ENCODE measurements around the gene MCCC2.
"Not testable (repeated sequence)": the region's sequence is repeated elsewhere in the genome, so short reads cannot be mapped to it uniquely, and the experiment has no call there.

Gene MCCC2

DNA sequence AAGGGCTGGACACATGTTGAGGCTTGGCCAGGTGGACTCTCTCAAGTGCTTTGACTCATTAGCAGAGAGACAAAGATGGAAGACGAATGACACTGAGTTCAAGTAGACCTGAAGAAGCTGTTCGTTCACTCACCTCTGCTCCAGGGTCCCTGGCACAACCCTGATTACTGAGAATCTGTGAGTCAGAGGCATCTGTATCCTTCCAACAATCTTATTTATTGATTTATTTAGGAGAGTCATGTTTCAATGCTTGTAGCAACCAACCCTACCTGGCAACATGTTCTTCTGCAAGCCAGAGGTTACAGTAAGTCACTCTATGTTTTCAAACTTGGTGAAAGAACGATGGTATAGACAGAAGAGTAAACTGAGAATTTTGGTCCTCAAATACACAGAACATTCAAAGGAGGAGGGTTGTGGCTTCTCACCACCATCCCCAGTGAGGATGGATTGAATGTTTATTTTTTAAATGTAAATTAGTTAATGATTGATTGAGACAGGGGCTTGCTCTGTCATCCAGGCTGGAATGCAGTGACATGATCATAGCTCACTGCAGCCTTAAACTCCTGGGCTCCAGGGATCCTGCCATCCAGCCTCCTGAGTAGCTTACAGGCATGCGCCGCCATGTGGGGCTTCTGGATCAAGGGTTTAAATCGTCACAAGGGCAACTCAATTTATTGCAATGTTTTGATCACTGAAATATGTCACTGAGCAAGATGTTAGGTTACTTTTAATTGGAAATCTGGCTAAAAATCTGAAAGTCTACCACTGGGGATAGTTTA is 76.2 kb downstream of the MCCC2 start:
- no peak for FAIRE-seq

- FAIRE-seq: not testable (repeated sequence)
Measured at GRCh38 chr5:71664615-71665014, 77.5 kb downstream of the MCCC2 start.

GRCh38 chr5:71666321-71666720 is 79.2 kb downstream of the MCCC2 start:
- FAIRE-seq: no peak

GRCh38 chr5:71677977-71678376 is 90.8 kb downstream of the MCCC2 start:
- no peak for FAIRE-seq

GRCh38 chr5:71679714-71680113 is 92.6 kb downstream of the MCCC2 start:
- FAIRE-seq: no peak

GRCh38 chr5:71680510-71680909 is 93.4 kb downstream of the MCCC2 start:
- FAIRE-seq: no peak

- no peak for FAIRE-seq
Measured at GRCh38 chr5:71681296-71681695, 94.2 kb downstream of the MCCC2 start.

DNA sequence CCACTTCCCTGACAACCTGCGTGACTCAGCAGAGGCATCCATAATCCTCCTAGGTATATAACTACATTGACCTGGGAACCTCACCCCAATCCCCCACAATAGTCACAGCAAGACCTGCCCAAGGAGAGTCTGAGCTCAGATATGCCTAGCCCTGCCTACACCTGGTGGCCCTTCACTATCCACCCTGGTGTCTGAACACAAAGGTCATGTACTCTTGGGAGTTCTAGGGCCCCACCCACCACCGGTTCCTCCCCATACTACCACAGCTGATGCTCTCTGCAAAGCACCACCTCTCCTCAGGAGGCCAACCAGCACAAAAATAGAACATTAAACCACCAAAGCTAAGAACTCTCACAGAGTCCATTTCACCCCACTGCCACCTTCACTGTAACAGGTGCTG is 97.2 kb downstream of the MCCC2 start:
- no peak for FAIRE-seq

GRCh38 chr5:71693828-71694427 is 106.8 kb downstream of the MCCC2 start:
- no peak for FAIRE-seq

- FAIRE-seq: no peak
Measured at GRCh38 chr5:71695071-71695470, 107.9 kb downstream of the MCCC2 start.

- no peak for FAIRE-seq
Measured at GRCh38 chr5:71695595-71695994, 108.5 kb downstream of the MCCC2 start.

- no peak for FAIRE-seq
Measured at GRCh38 chr5:71697967-71698366, 110.8 kb downstream of the MCCC2 start.

DNA sequence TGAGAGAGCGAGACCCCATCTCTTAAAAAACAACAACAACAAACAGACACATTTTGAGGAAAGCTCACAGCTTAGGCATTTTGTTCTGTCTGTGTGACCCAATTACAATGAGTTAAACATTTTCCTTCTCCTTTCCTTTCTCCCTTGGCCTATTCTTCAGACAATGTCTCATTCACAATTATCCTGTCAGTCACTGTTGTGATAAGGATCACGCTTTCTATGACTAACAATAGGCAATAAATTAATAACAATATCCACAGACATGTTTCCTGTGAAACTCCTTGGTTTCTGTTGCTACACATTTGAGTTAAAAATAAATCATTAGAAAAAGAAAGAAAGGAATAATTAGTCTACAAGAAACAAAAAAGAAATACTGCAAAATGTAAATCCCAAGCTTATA is 112.1 kb downstream of the MCCC2 start:
- FAIRE-seq: no peak

GRCh38 chr5:71699751-71700150 is 112.6 kb downstream of the MCCC2 start:
- no peak for FAIRE-seq

- FAIRE-seq: no peak
Measured at GRCh38 chr5:71700803-71701202, 113.7 kb downstream of the MCCC2 start.

- FAIRE-seq: no peak
Measured at GRCh38 chr5:71701407-71701806, 114.3 kb downstream of the MCCC2 start.

DNA sequence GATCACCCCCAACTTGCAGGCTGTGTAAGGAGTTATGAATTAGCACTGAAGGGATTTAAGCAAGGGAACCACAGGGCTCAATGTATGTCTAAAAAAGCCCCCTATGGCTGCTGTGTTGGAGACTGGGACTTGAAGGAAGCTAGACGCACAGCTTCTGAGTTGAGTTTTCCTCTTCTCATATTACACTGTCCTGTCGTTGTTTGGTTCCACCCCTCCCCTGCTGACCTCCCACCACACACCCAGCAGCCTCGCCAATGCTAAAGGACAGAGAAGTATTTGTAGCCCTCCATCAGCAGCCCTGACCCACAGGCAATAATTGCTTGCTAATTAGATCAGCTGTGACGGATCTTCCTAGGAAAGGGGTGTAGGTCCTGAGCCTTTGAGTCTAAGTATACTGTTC is 116.8 kb downstream of the MCCC2 start:
- FAIRE-seq: no peak

DNA sequence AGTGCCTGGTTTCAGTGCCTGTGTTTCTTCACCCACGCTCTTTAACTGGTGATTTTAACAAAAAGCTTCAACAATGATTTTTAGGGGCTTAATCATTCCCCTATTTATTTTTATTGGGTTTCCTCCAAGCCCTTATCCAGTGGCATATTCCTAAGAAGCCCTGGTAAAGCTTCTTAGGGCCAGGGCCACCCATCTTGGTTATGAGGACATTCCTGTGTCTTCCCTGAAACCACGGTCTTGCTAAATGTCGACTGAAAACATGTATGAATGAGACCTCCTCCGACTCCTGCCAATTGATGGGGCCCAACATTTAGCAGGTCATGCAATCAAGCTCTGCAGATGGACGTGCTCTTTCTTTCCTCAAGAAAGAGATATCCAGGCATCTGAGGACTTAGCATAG is 118.3 kb downstream of the MCCC2 start:
- FAIRE-seq: no peak

DNA sequence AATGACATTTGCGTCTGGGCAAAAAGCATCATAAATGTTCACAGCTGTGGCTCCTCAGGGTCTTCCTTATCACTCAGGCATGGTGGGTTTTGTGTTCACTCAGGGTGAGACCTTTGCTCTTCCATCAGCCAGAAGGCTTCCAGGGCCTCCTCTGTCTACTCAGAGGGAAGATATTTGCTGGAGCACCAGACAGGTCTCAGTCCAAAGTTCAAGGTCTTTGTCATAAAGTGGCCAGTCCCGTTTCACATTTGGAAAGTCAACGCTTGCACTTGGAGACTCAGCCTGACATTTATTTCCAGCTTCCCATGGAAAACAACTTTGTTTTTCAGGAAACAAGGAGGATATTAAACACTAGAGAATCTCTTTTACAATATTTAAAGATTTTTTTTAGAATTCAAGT is 119.8 kb downstream of the MCCC2 start:
- no peak for FAIRE-seq

All from TTC549 (cell line).